Measurements from ENCODE around the gene MAGEB3.

DNA sequence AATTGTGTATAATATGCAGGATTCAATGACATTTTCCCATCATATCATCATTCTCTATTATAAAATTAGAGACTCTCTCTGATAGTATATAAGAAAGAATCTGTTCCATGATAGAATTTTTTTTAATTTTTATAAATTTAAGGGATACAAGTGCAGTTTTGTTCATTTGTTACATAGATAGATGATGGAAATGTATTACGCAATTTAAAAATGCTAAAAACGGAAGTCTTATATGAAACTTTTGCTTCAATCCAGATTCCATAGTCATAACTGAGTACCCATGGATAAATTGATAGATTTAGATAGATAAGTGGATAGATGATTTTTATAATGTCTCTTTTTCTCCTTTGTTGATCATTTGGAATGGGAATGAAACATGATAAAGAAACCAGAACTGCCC, 40.0 kb upstream of the MAGEB3 start:
- TF ChIP-seq, protein P1, sequence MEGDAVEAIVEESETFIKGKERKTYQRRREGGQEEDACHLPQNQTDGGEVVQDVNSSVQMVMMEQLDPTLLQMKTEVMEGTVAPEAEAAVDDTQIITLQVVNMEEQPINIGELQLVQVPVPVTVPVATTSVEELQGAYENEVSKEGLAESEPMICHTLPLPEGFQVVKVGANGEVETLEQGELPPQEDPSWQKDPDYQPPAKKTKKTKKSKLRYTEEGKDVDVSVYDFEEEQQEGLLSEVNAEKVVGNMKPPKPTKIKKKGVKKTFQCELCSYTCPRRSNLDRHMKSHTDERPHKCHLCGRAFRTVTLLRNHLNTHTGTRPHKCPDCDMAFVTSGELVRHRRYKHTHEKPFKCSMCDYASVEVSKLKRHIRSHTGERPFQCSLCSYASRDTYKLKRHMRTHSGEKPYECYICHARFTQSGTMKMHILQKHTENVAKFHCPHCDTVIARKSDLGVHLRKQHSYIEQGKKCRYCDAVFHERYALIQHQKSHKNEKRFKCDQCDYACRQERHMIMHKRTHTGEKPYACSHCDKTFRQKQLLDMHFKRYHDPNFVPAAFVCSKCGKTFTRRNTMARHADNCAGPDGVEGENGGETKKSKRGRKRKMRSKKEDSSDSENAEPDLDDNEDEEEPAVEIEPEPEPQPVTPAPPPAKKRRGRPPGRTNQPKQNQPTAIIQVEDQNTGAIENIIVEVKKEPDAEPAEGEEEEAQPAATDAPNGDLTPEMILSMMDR (IDR thresholded peaks at IDR 0.05), result no peak
- no peak for TF ChIP-seq EP300 (IDR thresholded peaks at IDR 0.05)
